OCI-LY1 (cell line): ENCODE results near the gene RAB3C.

Source experiments
- CTCF ChIP-seq: fragments of 200-600 bp; sonication (generic), shearing (Covaris generic); IDR thresholded peaks from 2 replicates; pipeline ENCODE4 v1.5.1; 2017; ENCODE audit warnings: mild to moderate bottlenecking, antibody characterized with exemption, low read length, moderate library complexity, mixed read lengths
- EZH2 ChIP-seq: fragments of 200-600 bp; sonication (generic), shearing (Covaris generic); IDR thresholded peaks from 2 replicates; pipeline ENCODE4 v1.8.0; 2017; ENCODE audit warnings: borderline replicate concordance, mixed run types, mild to moderate bottlenecking, antibody characterized with exemption, low read length, moderate library complexity, mixed read lengths

- TF ChIP-seq CTCF (no peak), EZH2 (no peak)
These were observed 321.9 kb downstream of the RAB3C start for GRCh38 chr5:58904737-58905136.
